GM12891 (cell line): Measurements from ENCODE around the gene CACNA1A.
A peak's percentile ranks its signal among the peaks of the same experiment; 100 is the strongest.

Source experiments
- POLR2A ChIP-seq: IDR thresholded peaks from 2 replicates; pipeline ENCODE4 v1.6.1; 2011; ENCODE audit warnings: low read depth, low read length, control low read depth
- POLR2AphosphoS5 ChIP-seq: IDR thresholded peaks from 2 replicates; pipeline ENCODE4 v1.6.1; 2011; ENCODE audit warnings: low read depth, low read length, control low read depth
- POU2F2 ChIP-seq: IDR thresholded peaks from 2 replicates; pipeline ENCODE4 v1.6.1; 2011; ENCODE audit warnings: low read depth, mild to moderate bottlenecking, control low read depth, low read length, moderate library complexity
- SPI1 ChIP-seq: IDR thresholded peaks from 2 replicates; pipeline ENCODE4 v1.6.1; 2011; ENCODE audit warnings: low read depth, low read length, control low read depth
- TAF1 ChIP-seq: IDR thresholded peaks from 2 replicates; pipeline ENCODE4 v1.6.1; 2011; ENCODE audit warnings: low read depth, low read length, control low read depth

DNA sequence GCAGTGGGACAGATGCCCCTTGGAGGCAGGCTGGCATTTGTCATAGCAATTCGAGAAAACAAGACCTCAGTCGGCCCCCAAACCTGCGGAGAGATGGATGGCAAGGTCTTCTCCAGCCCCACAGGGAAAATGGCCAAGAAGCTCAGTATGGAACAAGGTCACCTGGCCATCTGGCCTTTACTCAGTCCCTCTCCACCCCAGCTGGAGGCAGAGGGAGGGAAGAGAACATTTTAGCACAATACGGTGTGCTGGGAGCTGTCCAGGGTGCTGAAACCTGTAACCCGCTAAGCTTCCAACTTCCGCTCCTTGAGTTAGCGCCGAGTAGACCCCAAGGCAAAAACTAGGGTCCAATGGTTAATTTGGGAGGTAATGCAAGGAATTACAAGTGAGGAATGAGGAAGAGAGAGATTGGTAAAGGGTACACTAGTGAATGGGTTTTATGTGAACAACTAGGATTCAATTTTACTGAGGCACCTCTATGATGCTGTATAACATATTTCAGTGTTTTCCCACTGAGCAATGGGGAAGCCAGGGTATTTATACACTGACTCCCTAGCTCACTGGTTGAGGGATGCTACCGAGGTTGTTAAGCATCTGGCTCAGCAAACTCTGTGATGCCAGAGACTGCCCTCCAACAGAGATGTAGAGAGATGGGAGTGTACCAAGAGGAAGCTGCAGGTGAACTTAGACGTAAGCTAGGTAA, 64.3 kb downstream of the CACNA1A start:
- no peak for TF ChIP-seq POLR2AphosphoS5
- TF ChIP-seq TAF1: no peak
- TF ChIP-seq SPI1: 0 out of 2 replicates have a peak, but pooled peaks have one; percentile 8
- no peak for TF ChIP-seq POLR2A
- no peak for TF ChIP-seq POU2F2
